Tongue (tissue), 2 donors: Measurements from ENCODE around the gene DYNLT2B. TPM values are rescaled to one million over a fixed set of nuclear protein-coding genes. Genes with fewer than 3 reads are reported as not detected.
"Not testable (repeated sequence)": the region's sequence is repeated elsewhere in the genome, so short reads cannot be mapped to it uniquely, and the experiment has no call there.

Experiments used
- DNase-seq: peaks from one replicate; pipeline ENCODE4 v3.0.0-alpha.2; 2015
- total RNA-seq: library from RNA; depleted of rRNA; stranded (reverse); fragments of >200 nt; gene quantifications from one replicate; pipeline ENCODE4 v1.2.3, GENCODE V29; 2014

Gene DYNLT2B
- total RNA-seq = 1.8 TPM

DNA sequence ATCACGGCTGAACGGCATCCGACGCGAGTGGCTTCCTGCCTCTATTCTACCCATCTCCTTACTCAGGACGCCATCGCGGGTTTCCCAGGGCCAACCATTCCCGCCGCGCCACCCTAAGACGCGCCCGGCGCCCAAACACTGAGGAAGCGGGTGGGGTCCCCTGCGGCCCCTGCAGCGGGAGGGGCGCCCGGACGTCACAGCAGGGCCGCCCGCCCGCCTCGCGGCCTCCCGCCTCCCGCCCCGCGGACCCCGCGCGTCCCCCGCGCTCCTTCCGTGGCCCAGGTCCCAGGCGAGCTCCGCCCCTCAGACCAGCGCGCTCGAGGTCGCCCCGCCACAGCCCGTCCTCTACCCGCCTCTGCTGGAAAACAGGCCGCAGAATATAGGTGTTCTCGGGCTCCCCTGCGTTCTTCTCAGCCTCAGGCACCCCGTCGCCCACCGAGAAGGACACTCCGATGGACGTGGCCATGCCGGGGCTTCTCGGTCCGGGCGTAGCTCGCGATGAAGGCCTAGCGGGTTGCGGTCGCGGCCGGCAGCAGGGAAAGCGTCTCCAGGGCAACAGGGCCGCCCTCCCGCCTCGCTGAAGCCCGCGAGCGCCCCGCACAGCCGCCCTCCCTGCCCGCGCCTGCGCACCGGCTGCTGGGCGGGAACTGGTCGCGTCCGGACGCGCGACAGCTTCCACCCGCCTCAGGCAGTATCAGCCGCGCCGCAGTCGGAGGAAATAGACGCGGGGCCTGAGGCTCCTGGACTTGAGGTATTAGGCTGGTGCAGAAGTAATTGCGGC, at the start of gene DYNLT2B:
Gene DYNLT2B (minus strand): TSS at position 554 of the 781 bp plus-strand sequence. CDS start 88 bp downstream, at position 466.
- peak; percentile 96 for DNase-seq

DNA sequence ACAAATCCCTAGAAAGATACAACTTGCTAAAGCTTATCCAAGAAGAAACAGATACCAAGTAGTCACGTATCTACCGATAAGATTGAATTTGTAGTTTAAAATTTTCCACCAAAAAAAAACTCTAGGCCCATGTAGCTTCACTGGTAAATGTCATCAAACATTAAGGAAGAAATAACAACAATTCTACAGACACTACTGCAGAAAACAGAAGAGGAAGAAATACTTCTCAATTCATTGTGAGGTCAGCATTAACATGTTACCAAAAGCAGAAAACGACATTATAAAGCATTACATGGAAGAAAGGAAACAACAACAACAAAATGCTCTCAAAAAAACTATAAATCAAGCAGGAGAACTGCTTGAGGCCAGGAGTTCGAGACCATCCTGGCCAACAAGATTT, 47.7 kb upstream of the DYNLT2B start:
- DNase-seq = no peak

DNA sequence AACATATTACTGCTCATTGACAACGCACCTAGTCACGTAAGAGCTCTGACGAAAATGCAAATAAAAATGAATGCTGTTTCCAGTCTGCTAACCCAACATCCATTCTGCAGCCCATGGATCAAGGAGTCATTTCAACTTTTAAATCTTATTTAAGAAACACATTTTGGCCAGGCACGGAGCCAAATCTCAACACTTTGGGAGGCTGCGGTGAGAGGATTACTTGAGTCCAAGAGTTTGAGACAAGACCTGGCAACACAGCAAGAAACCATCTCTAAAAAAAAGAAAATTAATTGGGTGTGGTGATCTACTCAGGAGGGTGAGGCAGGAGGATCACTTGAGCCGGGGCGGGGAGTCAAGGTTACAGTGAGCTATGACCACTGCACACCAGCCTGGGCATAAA, 42.5 kb upstream of the DYNLT2B start:
- no peak for DNase-seq

DNA sequence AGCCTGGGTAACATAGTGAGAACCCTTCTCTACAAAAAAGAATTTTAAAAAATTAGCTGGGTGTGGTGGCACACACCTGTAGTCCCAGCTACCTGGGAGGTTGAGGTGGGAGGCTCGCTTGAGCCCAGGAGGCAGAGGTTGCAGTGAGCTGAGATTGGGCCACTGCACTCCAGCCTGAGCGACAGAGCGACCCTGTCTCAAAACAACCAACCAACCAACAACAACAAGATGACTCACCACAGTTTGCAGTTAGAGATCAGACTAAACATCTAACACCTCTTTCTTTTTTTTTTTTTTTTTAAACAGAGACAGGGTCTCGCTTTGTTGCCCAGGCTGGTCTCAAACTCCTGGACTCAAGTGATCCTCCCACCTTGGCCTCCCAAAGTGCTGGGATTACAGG, 40.5 kb upstream of the DYNLT2B start:
- not testable (repeated sequence) for DNase-seq

DNA sequence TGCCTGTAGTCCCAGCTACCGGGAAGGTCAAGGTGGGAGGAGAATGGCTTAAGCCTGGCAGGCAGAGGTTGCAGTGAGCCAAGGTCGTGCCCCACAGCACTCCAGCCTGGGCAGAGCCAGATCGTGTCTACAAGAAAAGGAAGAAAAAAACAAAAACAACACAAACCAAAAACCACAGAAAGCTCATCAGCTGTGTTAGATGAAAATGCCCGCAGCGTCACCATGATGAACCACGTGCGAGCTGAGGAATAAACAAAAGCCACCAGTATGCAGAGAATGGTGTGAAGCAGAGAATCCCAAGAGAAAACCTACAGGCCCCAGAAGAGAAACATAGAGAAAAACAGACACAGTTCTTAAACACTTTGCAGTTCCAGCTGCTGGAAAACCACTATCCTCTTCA, 39.9 kb upstream of the DYNLT2B start:
- no peak for DNase-seq

DNA sequence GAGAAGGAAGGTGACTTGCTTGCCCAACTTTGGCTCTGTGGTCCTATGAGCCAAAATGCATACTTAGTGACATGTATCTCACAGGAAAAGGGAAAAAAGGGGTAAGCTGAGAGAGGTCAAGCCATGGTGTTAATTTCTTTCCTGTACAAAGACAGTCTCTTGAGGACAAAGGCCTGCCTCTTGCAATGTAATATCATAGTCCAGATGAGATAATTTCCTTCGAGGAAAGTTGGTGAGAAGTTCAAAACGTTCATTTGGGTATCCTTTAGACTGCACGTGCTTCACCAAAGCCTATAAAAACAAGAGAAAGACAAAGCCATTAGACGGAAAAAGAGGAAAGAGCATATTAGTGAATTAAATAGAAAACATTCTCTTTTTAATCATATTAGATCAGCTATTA, 38.5 kb upstream of the DYNLT2B start:
- DNase-seq = no peak

DNA sequence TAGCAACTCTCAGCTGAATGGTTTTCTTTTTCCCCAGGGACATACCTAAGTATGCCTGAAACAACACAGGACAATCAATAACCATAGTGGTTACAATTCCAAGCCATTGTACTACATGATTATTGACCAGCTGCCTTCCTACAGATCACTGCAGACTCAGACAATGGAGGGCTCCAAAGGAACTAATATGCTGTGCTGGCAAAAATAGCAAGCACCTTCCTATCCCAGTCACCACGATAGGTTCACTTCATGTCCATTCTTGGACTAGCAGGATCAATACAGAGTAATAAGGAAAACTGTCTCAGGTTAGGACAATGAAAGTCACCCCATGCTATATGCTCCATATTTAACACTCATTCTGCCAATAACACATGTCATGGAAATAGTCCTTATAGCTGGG, 37.6 kb upstream of the DYNLT2B start:
- no peak for DNase-seq

DNA sequence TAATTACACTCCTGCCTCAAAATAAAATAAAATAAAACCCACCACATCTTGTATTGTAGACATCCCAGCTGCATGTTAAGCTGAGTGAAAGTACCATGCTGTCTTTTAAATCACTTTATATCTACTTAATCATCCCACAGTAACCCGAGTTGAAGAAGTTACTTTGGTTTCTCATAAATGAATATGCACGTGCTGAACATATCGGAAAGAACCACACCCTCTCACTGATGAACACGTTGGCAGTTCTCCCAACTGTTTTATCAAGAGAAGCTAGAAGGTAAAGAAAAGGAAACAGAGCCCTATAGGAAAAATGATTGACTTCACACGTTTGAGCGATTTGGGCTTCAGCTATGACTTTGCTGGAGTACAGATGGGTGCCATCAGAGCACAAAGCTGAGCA, 36.1 kb upstream of the DYNLT2B start:
- no peak for DNase-seq

DNA sequence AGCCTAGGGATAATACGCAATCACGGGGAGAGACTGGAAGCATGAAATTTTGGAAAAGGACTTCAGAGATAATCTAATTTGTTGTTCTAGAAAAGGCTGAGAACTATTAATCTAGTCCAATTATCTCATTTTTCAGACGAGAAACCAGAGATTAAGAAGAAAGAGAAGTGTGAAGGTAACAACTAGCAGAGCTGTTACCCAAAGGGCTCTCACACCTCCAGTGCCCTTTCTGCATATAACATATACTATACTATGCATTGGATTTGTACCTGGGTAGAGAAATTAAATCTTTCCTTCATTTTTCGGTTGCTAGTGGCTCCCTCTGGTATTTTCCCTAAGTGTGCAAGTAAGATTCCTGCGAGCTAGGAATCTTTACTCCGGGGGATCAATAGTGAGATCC, 33.5 kb upstream of the DYNLT2B start:
- no peak for DNase-seq

DNA sequence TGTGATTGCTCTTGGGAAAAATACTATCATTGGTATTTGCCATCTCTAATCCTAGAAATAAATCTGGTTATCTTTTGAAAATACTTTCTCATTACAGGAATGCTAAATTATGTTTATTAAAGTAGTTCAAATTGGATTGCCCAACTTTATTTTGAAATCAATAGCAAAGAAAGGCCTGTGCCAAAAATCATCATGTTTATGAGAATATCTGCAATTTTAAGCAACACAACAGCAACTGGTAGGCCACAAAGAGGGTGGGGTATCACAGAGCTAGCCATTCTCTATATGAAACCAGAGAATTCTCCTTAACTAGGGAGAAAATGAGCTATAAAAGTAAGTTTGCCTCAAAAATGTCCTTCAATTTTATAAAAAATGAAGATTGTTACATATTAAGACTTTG, 32.0 kb upstream of the DYNLT2B start:
- no peak for DNase-seq

DNA sequence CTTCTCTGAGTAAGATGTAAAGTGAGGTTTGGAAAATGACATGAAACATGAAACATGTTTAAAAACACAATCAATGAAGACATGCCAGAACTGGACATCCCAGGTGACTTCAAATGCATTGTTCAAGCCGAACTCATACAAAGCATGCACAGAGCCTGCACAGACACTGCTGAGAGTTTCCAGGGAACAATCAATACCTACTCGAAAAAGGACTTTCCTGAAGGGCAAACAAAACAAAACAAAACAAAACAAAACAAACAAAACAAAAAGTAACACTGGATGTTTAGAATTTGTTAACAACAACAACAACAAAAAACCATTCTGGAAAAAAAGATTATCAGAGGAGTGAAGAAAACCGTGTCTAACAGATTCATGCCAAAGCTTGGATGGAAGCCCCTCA, 30.7 kb upstream of the DYNLT2B start:
- no peak for DNase-seq

DNA sequence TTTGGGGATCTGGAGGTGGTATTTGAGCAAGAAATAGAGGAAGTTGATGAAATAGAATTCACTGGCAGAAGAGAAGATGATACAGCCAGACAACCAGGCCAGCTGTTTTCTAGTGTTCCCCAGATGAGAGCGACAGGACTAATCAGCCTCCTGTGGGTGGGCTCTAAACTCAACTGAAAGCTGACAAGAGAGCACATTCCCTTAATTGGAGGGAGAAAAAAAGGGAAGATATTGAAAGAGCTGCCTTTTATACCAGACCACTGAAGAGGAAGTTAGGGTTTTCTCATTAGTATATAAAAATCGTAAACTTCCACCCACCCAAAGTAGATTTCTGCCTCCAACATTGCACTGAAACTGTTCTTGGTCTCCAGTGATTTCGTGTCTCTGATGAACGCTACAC, 26.6 kb upstream of the DYNLT2B start:
- no peak for DNase-seq

DNA sequence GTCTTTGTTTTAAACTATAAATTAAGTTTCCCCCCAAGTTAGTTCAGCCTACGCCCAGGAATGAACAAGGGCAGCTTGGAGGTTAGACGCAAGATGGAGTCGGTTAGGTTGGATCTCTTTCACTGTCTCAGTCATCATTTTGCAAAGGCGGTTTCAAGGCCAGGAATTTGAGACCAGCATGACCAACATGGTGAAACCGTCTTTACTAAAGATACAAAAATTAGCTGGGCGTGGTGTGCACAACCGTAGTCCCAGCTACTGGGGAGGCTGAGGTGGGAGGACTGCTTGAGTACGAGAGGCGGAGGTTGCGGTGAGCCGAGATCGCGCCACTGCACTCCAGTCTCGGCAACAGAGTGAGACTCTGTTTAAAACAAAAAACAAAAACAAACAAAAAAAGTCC, 25.9 kb upstream of the DYNLT2B start:
- DNase-seq = not testable (repeated sequence)

DNA sequence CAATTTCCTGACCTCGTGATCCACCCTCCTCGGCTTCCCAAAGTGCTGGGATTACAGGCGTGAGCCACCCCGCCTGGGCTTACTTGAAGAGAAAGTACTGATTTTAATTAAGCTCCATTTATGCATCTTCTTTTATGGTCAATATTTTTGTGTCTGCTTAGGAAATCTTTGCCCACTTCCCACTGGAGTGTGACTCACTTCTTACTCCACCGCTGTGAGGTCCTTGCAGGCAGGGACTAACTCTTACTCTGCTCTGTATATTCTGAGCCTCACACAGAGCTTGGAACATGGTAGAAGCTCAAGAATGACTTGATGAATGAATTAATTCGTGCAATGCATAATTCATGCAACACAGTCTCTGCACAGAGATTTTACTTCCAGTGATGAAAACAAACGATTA, 23.1 kb upstream of the DYNLT2B start:
- no peak for DNase-seq

DNA sequence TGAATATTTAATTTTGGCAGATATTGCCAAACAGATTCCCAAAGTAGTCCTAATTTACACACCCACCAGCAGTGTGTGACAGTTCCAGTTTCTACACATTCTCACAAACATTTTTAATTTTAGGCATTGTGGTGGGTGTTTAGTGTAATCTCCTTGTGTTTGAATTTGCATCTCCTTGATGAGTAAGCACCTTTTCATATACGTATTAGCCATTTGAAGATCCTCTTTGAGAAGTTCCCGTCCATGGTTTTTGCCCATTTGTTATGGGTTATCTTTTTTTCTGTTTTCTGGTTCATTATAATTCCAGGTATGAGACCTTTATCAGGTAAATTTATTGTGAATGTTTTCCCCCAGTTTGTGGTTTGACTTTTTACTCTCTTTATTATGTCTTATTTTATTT, 22.4 kb upstream of the DYNLT2B start:
- DNase-seq = no peak

DNA sequence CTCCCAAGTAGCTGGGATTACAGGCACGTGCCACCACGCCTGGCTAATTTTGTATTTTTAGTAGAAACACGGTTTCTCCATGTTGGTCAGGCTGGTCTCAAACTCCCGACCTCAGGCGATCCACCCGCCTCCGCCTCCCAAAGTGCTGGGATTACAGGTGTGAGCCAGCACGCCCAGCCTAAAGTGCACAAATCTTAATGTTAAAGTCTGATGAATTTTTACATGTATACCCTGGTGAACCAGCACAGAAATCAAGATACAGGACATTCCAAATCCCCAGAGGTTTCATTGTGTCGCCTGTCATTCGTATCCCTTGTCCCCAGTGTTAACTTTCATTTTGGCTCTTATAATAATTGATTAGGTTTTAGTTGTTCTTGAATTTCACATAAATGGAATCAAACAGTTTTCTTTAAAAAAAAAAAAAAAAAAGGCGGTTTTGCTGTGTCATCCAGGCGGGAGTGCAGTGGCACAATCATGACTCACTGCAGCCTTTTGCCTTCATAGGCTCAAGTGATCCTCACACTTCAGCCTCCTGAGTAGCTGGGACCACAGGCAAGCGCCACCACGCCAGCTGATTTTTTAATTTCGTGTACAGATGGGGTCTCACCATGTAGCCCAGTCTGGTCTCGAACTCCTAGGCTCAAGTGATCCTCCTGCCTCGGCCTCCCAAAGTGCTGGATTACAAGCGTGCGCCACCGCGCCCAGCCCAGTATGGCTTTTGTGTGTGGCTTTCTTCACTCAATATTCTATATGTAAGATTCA, 21.6 kb upstream of the DYNLT2B start:
- no peak for DNase-seq

DNA sequence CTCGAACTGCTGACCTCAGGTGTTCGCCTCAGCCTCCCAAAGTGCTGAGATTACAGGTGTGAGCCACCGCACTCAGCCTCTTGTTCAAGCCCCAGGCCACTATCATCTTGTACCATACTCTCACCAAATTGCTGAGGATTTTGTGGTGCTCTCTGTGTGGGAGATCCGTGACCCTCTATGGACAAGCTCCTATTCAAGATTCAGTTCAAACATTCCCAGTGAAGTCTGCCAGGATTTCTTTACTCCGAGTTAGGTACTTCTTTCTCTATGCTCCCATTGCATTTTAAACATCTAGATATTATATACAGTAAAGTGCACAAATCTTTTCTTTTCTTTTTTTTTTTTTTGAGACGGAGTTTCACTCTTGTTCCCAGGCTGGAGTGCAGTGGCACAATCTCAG, 21.0 kb upstream of the DYNLT2B start:
- DNase-seq = no peak

DNA sequence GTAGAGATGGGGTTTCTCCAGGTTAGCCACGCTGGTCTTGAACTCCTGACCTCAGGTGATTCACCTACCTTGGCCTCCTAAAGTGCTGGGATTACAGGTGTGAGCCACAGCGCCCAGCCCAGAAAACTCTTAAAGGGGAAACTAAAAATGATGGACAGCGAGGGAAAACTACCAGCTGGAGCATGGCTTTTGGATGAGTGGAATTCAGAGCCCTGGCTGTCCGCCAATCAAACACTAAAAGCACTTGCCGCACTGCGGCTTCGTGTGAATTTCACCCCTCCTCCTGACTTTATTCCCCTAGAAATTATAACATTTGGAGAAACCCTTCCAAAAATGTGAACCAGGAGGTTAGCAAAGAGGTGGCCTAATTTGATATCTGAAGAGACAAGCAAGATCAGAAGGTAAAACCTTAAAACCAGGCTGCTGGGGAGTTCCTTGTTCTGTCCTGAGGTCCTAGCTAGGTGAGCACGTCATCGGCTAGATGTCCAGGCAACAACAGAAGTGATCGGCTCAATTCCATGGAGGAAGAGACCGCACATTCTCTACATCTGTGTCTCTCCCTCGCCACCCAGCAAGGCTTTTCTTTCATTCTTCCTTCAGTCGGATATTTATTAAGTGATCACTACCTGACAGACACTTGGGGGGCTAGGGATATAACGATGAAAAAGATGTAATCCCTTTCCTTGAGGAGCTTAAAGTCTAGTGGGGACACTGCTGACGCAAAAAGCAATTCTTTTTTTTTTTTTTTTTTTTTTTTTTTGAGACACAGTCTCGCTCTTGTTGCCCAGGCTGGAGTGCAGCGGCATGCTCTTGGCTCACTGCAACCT, 18.5 kb upstream of the DYNLT2B start:
- peak; percentile 36 for DNase-seq

DNA sequence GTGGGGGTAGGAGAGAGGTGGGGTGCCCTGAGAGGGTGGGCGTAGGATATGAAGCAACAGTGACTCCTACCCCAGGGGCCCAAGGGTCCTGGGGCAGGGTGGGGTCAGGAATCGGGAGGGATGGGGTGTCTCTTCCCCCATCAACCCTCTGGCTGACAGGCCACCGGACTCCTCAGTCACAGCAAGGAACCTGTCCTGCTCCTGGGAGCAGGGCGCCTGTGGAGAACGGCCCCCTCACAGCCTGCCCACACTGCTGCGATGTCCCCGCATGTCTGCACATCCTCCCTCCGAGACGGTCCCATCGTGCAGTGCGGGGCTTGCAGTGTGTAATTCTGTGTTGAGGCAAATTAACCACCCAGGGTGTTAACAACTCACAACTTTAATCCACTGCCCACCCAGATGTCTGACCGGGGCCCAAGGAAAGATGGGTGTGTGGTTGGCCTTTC, 17.5 kb upstream of the DYNLT2B start:
- DNase-seq = no peak

DNA sequence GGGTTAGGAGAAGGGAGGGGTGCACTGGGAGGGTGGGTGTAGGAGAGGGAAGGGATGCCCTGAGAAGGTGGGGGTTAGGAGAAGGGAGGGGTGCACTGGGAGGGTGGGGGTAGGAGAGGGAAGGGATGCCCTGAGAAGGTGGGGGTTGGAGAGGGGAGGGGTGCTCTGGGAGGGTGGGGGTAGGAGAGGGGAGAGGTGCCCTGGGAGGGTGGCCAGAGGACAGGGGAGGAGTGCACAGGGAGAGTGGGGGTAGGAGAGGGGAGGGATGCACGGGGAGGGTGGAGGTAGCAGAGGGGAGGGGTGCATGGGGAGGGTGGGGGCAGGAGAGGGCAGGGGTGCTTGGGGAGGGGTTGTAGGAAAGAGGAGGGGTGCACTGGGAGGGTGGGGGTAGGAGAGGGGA, 16.9 kb upstream of the DYNLT2B start:
- DNase-seq = no peak

DNA sequence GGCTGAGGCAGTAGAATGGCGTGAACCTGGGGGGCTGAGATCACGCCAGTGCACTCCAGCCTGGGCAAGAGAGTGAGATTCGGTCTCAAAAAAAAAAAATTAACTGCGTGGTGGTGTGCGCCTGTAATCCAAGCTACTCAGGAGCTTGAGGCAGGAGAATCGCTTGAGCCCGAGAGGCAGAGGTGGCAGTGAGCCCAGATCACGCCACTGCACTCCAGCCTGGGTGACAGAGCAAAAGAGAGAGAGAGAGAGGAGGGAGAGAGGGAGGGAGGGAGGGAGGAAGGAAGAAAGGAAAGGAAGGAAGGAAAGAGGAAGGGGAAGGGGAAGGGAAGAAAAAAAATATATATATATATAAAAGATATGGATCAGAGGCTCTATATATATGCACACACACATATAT, 14.1 kb upstream of the DYNLT2B start:
- no peak for DNase-seq

DNA sequence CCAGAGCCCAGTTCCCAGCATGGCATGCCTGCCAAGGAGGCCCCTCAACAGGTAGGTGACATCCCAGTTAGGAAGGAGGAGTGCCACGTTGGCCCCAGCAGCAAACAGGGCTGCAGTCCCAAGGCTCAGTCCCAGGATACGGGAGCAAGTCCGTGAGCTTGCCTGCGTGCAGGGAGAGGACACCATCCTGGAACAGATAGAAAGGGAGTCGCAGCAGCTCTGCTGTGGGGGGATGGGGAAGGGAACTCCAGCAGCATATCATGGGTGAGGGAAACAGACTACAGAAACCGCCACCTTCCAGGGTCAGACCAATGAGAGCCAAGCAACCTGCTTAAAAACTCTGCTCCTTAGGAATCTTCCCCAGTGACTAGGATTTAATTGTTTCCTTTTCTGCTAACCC, 9.4 kb upstream of the DYNLT2B start:
- DNase-seq = no peak

DNA sequence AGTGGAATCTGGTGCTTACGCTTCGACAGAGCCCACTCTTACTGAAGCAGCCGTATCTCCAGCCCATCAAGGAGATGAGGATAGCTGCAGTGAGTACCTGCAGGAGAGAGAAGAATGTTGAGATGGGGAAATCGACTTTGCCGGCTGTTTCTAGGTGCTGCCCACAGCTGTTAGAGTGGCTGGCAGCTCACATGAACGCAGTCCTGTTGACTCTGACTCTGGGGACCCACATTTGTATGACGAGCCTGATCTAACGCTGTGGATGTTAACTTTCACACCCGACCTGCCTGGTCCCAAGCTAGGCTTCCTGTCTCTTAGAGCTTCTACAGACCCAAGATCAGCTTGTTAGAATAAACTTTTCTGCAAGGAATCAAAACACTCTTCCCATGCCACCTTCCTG, 8.9 kb upstream of the DYNLT2B start:
- no peak for DNase-seq
